Measurements from ENCODE around the gene PDP2. TPM values are rescaled to one million over a fixed set of nuclear protein-coding genes. Genes with fewer than 3 reads are reported as not detected.
"Not testable (repeated sequence)": the region's sequence is repeated elsewhere in the genome, so short reads cannot be mapped to it uniquely, and the experiment has no call there.

Gene PDP2
- total and polyA plus RNA-seq, 2 of the 4 experiments (the other 2 are of a cell fraction), result 5.3 to 16.8 TPM

- H2BK5ac ChIP-seq (ENCODE audit: low read depth, low read length, poor library complexity, severe bottlenecking); H3K18ac ChIP-seq (ENCODE audit: low read depth, low read length); H3K56ac ChIP-seq (ENCODE audit: extremely low read depth, insufficient read depth, low read length); H2AK9ac ChIP-seq (replicated peaks; ENCODE audit: low read depth, low read length, poor library complexity); BruUV-seq (replicated peaks); H3K14ac ChIP-seq (replicated peaks; ENCODE audit: low read depth, low read length); H2AK5ac ChIP-seq (ENCODE audit: low read depth, low read length); H4K5ac ChIP-seq (ENCODE audit: low read depth, low read length); POLR2A ChIA-PET (ENCODE audit: unreplicated experiment); H2AFZ ChIP-seq (replicated peaks; ENCODE audit: low read length, poor library complexity); H3K4me2 ChIP-seq (ENCODE audit: low read depth, low read length); DNase-seq; H3K27me3 ChIP-seq (ENCODE audit: control insufficient read depth, insufficient read depth, low read length); H3K9ac ChIP-seq (ENCODE audit: low read depth, low read length); H3K27ac ChIP-seq (ENCODE audit: insufficient read depth, low read length); H4K91ac ChIP-seq (ENCODE audit: insufficient read depth, low read depth, low read length); H3K23ac ChIP-seq (ENCODE audit: low read depth, low read length); H3K36me3 ChIP-seq (ENCODE audit: control insufficient read depth, insufficient read depth, low read length); H3K79me1 ChIP-seq (ENCODE audit: low read depth in 1 of 2, low read length in 2 of 2); H2BK20ac ChIP-seq (ENCODE audit: low read depth, low read length); ATAC-seq (ENCODE audit: low read depth); dilution Hi-C loops (cut with HindIII; ENCODE audit: low sequenced_read_pairs, unreplicated experiment); H4K8ac ChIP-seq (ENCODE audit: low read depth in 2 of 2, low read length in 2 of 2); H4K20me1 ChIP-seq (ENCODE audit: insufficient read depth, low read length); H2BK120ac ChIP-seq (ENCODE audit: low read depth, low read length); H3K4ac ChIP-seq (ENCODE audit: low read depth, low read length); H2BK15ac ChIP-seq (ENCODE audit: low read depth, low read length); H3K9me3 ChIP-seq (ENCODE audit: control insufficient read depth, insufficient read depth, low read length); H3K4me3 ChIP-seq (ENCODE audit: insufficient read depth, low read depth, low read length): not testable (repeated sequence)
- CTCF ChIA-PET, result interaction anchor here (0.6 kb wide), 1 partner anchor 115 kb away, joined by 3 read pairs; no protein-coding TSS in a partner anchor
- in situ Hi-C loops (cut with MboI; ENCODE audit: low sequenced_read_pairs), result loop anchor here (5.0 kb wide), 1 partner anchor 36 kb away; the partner anchor contains the start of gene CIAO2B
- H3K4me1 ChIP-seq (ENCODE audit: control insufficient read depth, insufficient read depth, low read length), result peaks cover 29% of the 10 kb centered on the region
- intact Hi-C loops (cut with micrococcal nuclease), result loop anchor here (10.0 kb wide), 1 partner anchor 258 kb away; the partner anchor contains the start of genes B3GNT9, FBXL8 and TRADD
- H3K9me1 ChIP-seq (ENCODE audit: insufficient read depth, low read length), result peaks cover 27% of the 10 kb centered on the region
- WGBS, 2 experiments (ENCODE audit: extremely low coverage in 2 of 2, insufficient read length in 1 of 2), result 86% methylated on average over 3 of the region's 5 CpGs; no CpG with 5 or more reads in 1 of the 2 experiments
These were observed 16.4 kb downstream of the PDP2 start for GRCh38 chr16:66896682-66897081.
